Measurements from ENCODE around the gene FAT1. TPM values are rescaled to one million over a fixed set of nuclear protein-coding genes. Genes with fewer than 3 reads are reported as not detected.
"Not testable (repeated sequence)": the region's sequence is repeated elsewhere in the genome, so short reads cannot be mapped to it uniquely, and the experiment has no call there.

FAT1 gene
- total RNA-seq, 2 donors from 2014 or later: not detected

DNA sequence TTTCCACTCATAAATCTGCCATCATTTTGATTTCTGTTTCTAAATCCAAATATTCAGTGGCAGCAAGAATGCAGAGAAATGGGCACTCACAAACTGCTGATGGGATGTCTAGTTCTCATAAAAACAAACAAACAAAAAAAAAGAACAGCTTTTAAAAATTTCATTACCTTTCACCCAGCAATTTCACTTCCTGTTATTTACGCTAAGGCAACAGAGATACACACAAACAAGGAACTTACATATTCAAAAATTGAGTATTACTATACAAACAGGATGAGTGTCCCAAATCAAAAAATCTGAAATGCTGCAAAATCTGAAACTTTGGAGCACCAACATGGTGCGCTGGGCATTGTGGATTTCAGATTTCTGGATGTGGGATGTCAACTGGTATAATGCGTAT lies 36.4 kb downstream of the FAT1 start:
- H3K27me3 Mint-ChIP-seq: peaks cover 7% of the 10 kb centered on the region
- peaks cover 4% of the 10 kb centered on the region for H3K9me3 Mint-ChIP-seq
- H3K36me3 Mint-ChIP-seq (ENCODE audit: low read depth): no peaks in the 10 kb centered on the region
- H3K27ac Mint-ChIP-seq: no peak overlapping the region
- no peaks in the 10 kb centered on the region for H3K4me1 Mint-ChIP-seq
- H3K4me3 Mint-ChIP-seq: no peak overlapping the region
- ATAC-seq (replicated peaks): no peak

DNA sequence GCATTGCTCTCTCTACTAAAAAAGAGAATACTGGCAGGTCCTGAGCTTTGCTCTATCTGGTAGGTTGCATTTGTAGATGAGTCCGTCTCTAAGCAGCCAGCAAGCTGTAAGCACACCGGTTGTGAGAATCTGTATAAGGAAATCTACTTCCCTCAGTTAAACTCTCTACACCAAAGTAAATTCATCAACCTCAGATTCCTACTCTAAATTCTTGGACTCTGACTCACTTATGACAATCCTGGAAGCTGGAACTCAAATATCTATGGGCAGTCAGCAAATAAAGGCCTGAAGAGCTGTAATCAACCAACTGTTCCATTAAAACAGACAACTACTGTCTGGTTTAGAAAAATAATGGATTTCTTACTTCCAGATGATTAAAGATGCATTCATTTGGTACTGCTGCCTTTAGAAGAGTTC lies 37.9 kb downstream of the FAT1 start:
- Mint-ChIP-seq H3K36me3 (ENCODE audit: low read depth) (no peaks in the 10 kb centered on the region), H3K4me3 (no peak overlapping the region), H3K4me1 (no peaks in the 10 kb centered on the region), H3K9me3 (peaks cover 7% of the 10 kb centered on the region), H3K27me3 (peaks cover 7% of the 10 kb centered on the region), H3K27ac (no peak overlapping the region)
- no peak for ATAC-seq (replicated peaks)

DNA sequence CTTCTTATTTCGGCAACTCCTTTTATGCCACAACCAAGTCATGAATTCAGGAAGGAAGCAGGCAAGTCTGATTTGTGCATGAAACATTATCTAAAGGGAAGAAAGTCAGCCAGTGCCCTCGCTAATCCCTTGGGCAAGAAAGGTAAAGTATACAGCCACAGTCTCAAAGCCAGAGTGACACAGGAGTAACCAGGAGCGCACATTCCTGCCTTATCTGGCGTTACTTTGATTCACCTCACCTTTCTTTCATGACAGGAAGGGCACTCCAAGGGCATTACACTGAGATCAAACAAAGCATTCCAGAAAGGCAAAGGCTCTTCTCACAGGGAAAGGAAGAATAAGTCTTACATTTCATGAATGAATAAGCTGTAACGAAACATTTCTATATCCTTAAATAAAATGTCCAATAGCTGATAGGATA lies 38.8 kb downstream of the FAT1 start:
- peaks cover 7% of the 10 kb centered on the region for H3K9me3 Mint-ChIP-seq
- no peak overlapping the region for H3K27ac Mint-ChIP-seq
- peaks cover 7% of the 10 kb centered on the region for H3K27me3 Mint-ChIP-seq
- H3K4me3 Mint-ChIP-seq: no peak overlapping the region
- ATAC-seq (replicated peaks): no peak
- no peaks in the 10 kb centered on the region for H3K36me3 Mint-ChIP-seq (ENCODE audit: low read depth)
- no peaks in the 10 kb centered on the region for H3K4me1 Mint-ChIP-seq

DNA sequence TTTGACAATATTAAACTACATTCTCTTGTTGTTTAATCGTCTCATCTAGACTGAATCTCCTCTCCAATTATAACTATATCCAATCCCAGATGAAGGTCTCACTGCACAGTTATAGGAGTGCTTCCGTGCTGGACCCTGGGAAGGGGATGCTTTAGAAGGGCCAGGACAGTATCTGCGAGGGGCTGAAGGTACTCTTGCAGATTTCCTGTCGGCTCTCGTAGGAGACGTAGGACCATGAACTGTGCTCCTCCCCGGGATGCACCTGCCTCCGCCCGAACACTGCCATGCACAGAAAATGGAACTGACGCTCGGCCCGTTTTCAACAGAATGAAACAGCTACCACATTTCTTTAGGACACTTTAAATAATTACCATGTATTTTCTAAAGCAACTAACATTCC lies 39.4 kb downstream of the FAT1 start:
- Mint-ChIP-seq H3K9me3 (peaks cover 7% of the 10 kb centered on the region), H3K27ac (no peak overlapping the region), H3K4me1 (no peaks in the 10 kb centered on the region), H3K4me3 (no peak overlapping the region), H3K36me3 (ENCODE audit: low read depth) (no peaks in the 10 kb centered on the region), H3K27me3 (peaks cover 4% of the 10 kb centered on the region)
- ATAC-seq (replicated peaks): no peak

DNA sequence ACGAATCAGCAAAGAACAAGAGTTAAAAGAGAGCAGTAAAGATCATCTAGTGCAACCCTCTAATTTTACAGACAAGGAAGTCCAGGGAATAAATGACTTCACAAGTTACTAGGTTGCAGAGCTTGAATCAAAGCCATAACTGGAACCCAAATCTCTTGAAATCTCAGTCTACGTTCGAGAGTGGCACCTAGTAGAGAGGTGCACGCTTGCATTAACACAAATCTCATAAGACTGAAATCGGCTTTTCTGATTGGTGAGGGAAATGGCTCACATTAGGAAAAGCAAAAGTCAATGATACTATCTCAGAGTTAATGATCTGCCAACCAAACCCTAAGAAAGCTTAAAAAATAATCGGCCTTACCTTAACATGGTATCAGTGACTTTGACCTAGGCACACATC lies 43.0 kb downstream of the FAT1 start:
- Mint-ChIP-seq H3K27ac (no peak overlapping the region), H3K4me1 (no peaks in the 10 kb centered on the region), H3K9me3 (peaks cover 7% of the 10 kb centered on the region), H3K4me3 (no peak overlapping the region), H3K36me3 (ENCODE audit: low read depth) (no peaks in the 10 kb centered on the region), H3K27me3 (no peaks in the 10 kb centered on the region)
- no peak for ATAC-seq (replicated peaks)

DNA sequence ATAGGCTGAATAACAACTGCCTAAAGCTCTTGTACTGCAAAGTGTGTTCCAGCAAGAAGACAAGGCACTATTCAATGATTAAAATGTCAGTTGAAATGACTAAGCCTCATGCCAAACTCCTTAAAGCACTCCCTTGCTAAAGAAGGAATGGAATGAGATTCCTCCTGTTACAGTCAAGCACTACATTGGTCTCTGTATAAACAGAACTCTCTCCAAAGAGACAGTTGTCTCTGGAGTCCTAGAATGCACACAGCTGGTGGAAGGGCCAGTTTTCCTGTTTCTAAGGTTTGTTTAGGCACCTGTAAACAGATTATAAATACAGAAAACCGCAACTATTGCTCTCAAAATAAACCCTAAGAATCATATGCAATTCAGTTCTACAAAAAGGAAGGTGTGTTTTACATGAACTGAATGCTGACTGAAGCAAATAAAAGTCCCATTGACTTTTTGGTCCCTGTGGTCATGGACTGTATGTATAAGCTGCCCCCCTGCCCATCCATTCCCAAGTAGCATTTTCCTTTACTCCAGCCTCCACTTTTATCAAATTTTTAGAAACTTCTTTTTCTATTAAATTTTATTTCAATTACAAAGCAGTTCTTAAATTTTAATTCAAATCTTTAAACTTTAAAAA lies 47.0 kb downstream of the FAT1 start:
- no peak overlapping the region for H3K27ac Mint-ChIP-seq
- H3K4me1 Mint-ChIP-seq: no peaks in the 10 kb centered on the region
- no peak overlapping the region for H3K4me3 Mint-ChIP-seq
- no peaks in the 10 kb centered on the region for H3K36me3 Mint-ChIP-seq (ENCODE audit: low read depth)
- H3K27me3 Mint-ChIP-seq: no peaks in the 10 kb centered on the region
- peaks cover 3% of the 10 kb centered on the region for H3K9me3 Mint-ChIP-seq
- ATAC-seq (replicated peaks): no peak

DNA sequence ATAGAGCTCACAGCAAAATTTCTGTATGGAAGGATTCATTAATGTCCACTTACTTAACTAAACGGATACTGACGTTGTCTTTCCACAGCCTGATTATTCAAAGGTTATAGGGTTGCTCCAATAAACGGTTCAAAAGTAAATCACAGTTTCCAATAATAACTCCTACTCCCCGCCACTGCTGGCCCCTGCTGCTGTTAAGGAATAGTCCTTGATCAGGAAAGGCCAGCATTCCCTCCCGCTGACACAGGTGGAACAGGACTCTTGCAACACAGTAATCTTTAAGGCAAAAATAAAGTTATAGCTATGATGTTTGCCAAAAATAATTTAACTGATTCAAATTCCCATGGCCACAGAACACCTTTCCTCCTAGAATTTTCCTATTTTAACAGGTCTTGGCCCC lies 53.9 kb downstream of the FAT1 start:
- H3K27me3 Mint-ChIP-seq: peaks cover 5% of the 10 kb centered on the region
- no peaks in the 10 kb centered on the region for H3K4me1 Mint-ChIP-seq
- H3K27ac Mint-ChIP-seq: no peak overlapping the region
- ATAC-seq (replicated peaks): no peak
- no peaks in the 10 kb centered on the region for H3K9me3 Mint-ChIP-seq
- no peaks in the 10 kb centered on the region for H3K36me3 Mint-ChIP-seq (ENCODE audit: low read depth)
- H3K4me3 Mint-ChIP-seq: no peak overlapping the region

DNA sequence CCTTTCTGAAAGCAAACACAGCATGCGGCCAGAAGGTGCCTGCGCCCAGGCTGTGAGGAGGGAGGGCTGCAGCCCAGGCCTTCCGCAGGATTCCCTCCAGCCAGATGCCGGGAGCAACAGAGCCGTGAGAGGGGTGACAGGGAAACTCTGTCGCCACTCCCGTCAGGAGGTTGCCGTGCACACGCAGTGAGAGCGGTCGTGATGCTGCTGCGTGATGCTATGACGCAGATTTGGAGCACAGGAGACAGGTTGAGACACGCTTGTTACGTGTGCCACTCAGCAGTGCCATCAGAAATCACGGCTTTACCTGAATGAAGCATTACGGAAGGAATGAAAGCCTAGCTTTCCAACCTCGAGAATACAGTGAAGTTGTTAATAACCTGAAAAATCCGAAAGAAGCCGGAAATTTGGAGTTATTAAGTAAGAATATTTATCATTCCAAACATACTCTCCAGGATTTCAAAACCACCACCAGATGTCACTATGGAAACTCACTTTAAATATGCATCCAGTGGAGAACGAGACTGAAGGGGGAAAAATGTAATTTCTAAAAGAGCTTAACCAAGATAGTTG lies 54.4 kb downstream of the FAT1 start:
- peaks cover 5% of the 10 kb centered on the region for H3K27me3 Mint-ChIP-seq
- no peaks in the 10 kb centered on the region for H3K4me1 Mint-ChIP-seq
- ATAC-seq (replicated peaks): no peak
- no peaks in the 10 kb centered on the region for H3K9me3 Mint-ChIP-seq
- H3K4me3 Mint-ChIP-seq: no peak overlapping the region
- no peaks in the 10 kb centered on the region for H3K36me3 Mint-ChIP-seq (ENCODE audit: low read depth)
- no peak overlapping the region for H3K27ac Mint-ChIP-seq

DNA sequence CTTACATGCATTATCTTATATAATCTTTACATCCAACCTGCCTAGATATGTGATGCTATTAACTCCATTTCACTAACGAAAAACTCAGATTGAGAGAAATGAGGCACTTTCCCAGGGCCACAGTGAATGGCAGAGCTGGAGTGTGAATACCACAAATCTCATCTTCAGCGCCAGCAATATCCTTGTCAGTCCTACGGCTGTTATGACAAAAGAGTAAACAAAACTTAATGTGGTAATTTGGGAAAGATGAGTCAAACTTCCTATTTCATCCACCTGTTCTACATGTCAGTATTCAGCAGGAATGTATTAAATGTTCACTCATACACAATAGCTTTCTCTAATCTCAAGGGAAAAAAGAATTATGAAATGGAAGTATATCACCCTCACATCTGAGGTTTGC lies 56.9 kb downstream of the FAT1 start:
- no peak for ATAC-seq (replicated peaks)
- no peaks in the 10 kb centered on the region for H3K36me3 Mint-ChIP-seq (ENCODE audit: low read depth)

DNA sequence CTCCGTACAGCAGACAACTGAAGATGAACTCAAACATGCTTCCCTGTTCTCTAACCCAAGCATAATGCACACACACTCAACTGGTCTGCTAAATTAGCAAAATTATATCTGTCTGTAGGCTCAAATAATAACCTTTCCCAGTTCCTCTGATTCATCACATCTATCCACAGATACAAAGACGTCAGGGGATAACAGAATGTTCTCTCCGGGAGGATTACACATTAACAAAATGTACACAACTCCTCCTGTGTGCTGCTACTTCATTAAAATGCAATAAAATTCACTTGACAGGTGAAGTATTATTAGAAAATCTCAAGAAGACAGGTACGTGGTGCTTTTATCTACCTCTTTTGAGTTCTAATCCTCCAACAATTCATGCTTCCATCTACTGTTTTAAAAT lies 57.4 kb downstream of the FAT1 start:
- Mint-ChIP-seq H3K27ac (no peak overlapping the region), H3K9me3 (no peaks in the 10 kb centered on the region), H3K27me3 (peaks cover 5% of the 10 kb centered on the region), H3K4me1 (no peaks in the 10 kb centered on the region), H3K4me3 (no peak overlapping the region), H3K36me3 (ENCODE audit: low read depth) (no peaks in the 10 kb centered on the region)
- no peak for ATAC-seq (replicated peaks)

More for the DNA sequence above, 56.9 kb downstream of the FAT1 start:
- Mint-ChIP-seq H3K27me3 (peaks cover 5% of the 10 kb centered on the region), H3K9me3 (no peaks in the 10 kb centered on the region), H3K4me1 (no peaks in the 10 kb centered on the region), H3K27ac (no peak overlapping the region), H3K4me3 (no peak overlapping the region)

DNA sequence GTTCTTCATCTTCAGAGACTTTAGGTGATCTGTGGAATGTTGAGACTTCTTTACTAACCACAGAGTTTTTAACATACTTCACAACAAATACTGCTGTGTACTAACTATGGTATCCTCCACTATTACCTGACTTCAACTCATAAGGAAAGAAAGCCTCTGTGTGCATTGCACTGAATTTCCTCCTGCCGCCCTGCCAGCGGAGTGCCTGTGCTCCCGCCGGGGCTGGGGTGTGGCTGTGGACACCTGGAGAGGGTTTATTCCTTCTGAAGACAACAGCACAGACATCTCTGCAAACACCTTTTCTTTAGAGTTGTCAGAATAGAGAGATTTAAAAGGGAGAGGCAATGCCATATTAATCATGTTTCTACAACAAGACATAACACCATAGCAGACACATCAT lies 63.3 kb downstream of the FAT1 start:
- no peaks in the 10 kb centered on the region for H3K36me3 Mint-ChIP-seq (ENCODE audit: low read depth)
- no peaks in the 10 kb centered on the region for H3K9me3 Mint-ChIP-seq
- no peaks in the 10 kb centered on the region for H3K27me3 Mint-ChIP-seq
- no peak overlapping the region for H3K27ac Mint-ChIP-seq
- H3K4me1 Mint-ChIP-seq: no peaks in the 10 kb centered on the region
- ATAC-seq (replicated peaks): no peak
- H3K4me3 Mint-ChIP-seq: no peak overlapping the region

DNA sequence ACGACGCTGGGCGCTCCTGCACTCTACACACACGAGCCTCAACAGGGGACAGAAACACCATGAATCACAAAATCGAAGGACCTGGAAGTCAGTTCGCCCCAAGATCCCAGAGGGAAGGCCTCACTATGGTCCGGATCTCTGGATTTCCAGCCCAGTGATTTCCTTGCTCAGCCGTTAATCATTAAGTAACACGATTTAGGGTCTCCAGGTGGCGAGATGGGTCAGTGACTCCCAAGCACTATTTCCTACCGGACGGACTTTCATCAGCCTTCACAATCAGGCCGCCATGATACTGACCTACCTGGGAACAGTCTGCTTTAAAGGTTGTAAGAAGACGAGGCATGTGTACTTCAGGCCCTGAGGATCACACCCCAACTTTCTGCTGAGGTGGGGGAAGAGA lies 63.7 kb downstream of the FAT1 start:
- Mint-ChIP-seq H3K27ac (no peak overlapping the region), H3K9me3 (no peaks in the 10 kb centered on the region), H3K36me3 (ENCODE audit: low read depth) (no peaks in the 10 kb centered on the region)

DNA sequence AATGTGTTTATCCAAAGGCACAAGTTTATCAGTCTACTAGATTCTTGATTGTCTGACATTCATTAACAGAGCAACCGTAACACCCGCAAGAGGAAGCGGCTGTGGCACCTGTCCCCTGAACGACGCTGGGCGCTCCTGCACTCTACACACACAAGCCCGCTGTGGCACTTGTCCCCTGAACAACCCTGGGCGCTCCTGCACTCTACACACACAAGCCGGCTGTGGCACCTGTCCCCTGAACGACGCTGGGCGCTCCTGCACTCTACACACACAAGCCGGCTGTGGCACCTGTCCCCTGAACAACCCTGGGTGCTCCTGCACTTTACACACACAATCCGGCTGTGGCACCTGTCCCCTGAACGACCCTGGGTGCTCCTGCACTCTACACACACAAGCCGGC lies 64.2 kb downstream of the FAT1 start:
- H3K4me3 Mint-ChIP-seq; H3K4me1 Mint-ChIP-seq; H3K9me3 Mint-ChIP-seq; H3K27ac Mint-ChIP-seq; ATAC-seq (replicated peaks); H3K27me3 Mint-ChIP-seq; H3K36me3 Mint-ChIP-seq (ENCODE audit: low read depth): not testable (repeated sequence)

More for the DNA sequence above, 63.7 kb downstream of the FAT1 start:
- H3K27me3 Mint-ChIP-seq: no peaks in the 10 kb centered on the region
- no peaks in the 10 kb centered on the region for H3K4me1 Mint-ChIP-seq
- no peak overlapping the region for H3K4me3 Mint-ChIP-seq
- ATAC-seq (replicated peaks): no peak

DNA sequence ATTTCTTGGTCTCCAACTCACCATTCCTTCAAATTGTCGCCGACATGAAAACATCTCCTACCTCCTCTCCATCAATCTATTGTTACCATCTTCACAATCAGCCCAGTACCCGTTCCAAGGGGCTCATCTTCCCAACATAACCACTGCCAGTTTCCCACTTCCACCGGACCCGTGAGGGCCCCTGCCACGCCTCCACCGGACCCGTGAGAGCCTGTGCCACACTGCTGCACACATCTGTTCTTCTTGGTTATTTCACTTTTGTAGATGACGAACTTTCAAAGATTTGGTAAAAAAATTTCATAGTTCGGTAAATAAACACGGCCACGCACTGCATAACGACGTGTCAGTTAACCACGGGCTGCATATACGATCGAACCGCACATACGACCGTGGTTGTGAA lies 65.0 kb downstream of the FAT1 start:
- Mint-ChIP-seq H3K27ac (no peak overlapping the region), H3K27me3 (no peaks in the 10 kb centered on the region), H3K4me3 (no peak overlapping the region), H3K36me3 (ENCODE audit: low read depth) (no peaks in the 10 kb centered on the region), H3K4me1 (no peaks in the 10 kb centered on the region), H3K9me3 (no peaks in the 10 kb centered on the region)
- ATAC-seq (replicated peaks): no peak

DNA sequence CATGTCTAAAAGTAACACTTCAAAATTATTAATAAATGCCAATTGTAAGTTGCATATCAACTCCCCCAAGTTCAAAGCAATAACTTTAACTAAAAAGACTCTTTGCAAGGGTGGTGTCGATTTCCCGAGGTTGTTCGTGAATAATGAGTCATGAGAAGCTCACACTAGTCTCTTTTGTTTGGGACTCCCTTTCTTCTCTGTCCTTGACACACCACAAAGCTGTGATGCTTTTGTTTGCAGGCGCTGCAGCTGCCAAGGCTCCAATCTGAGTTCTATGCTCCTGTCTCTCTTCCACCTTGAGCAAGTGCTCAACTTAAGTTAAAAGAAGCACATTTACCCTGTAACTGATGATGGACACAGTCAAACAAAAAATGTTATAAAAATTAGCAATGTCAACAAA lies 65.9 kb downstream of the FAT1 start:
- no peak for ATAC-seq (replicated peaks)
- H3K9me3 Mint-ChIP-seq: no peaks in the 10 kb centered on the region
- H3K36me3 Mint-ChIP-seq (ENCODE audit: low read depth): no peaks in the 10 kb centered on the region
- H3K4me1 Mint-ChIP-seq: no peaks in the 10 kb centered on the region
- H3K27me3 Mint-ChIP-seq: no peaks in the 10 kb centered on the region
- H3K4me3 Mint-ChIP-seq: no peak overlapping the region
- no peak overlapping the region for H3K27ac Mint-ChIP-seq

DNA sequence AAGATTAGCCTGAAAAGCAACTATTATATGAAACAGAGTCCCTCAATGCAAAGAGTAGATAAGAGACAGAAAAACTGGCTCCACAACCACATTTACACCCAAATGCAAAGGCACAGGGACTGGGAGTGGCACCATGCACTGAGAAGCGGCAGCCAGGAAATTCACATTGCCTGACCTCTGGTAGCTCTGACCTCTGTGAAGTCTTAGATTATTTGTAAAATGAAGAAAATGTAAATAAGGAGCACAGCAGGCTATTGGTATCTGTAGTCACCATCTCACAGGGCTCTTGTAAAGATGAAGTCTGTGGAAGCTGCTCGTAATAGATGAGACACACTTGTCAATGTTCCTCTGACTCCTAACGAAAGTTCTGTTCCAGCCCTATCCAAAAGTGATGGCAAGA lies 69.7 kb downstream of the FAT1 start:
- Mint-ChIP-seq H3K27me3 (peaks cover 3% of the 10 kb centered on the region), H3K4me1 (no peaks in the 10 kb centered on the region), H3K36me3 (ENCODE audit: low read depth) (no peaks in the 10 kb centered on the region), H3K4me3 (no peak overlapping the region), H3K9me3 (no peaks in the 10 kb centered on the region), H3K27ac (no peak overlapping the region)
- no peak for ATAC-seq (replicated peaks)
